GM15510 (cell line): Measurements from ENCODE around the gene PALLD.

Experiments
- POLR2A ChIP-seq: IDR thresholded peaks from 3 replicates; pipeline ENCODE4 v1.6.1; 2011; ENCODE audit warnings: borderline replicate concordance; ENCODE audit not compliant: insufficient read length; ENCODE audit errors: extremely low read depth

The PALLD gene

GRCh38 chr4:168724686-168725411 is 228.0 kb downstream of the PALLD start:
- no peak for TF ChIP-seq POLR2A

DNA sequence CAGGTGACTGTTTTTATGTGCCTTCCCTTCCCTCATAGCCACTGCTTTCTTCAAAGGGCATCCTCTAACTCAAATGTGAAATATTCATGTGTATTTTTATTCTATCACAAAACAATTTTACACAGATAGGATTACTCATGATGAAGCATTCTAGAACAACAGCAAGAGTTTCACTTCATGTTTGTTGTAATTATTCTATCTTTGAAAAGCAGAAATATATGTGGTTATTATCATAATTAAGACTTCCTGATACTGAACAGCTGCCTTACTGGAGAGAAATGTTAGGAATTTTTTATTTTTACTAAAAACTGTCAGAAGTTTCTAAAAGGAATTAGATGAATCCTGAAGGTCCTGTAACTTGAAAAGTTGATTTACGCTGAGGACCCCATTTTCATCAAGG is 229.1 kb downstream of the PALLD start:
- no peak for TF ChIP-seq POLR2A

DNA sequence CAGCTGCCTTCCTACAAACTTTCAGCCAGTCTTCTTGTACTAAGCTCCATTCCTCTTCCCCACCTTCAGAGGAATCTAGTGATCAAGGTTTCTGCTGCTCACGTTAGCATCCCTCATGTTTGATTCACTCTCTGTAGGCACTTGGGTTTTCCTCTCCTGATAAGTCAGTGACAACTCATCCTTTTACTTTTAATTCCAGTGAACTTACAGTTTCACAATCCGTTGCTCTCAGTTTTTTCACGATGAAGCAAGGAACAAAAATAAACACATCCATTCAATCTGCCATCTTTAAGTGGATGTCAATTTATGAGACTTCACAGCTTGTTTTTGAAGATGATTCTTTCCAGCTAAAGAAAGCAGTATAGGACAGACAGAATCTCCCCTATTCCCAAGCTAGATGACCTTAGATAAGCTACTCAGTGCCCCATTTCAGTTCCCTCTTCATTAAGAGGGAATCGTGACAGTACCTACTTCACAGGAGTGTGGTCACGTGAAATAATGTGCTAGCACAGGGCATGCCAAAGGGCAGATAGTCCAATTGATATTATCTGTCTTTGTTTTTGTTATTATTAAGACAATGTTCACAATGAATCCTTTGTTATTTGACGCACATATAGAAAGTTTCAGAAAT is 234.3 kb downstream of the PALLD start:
- TF ChIP-seq POLR2A, result no peak

- no peak for TF ChIP-seq POLR2A
Observed at GRCh38 chr4:168731706-168732414, 235.0 kb downstream of the PALLD start.

DNA sequence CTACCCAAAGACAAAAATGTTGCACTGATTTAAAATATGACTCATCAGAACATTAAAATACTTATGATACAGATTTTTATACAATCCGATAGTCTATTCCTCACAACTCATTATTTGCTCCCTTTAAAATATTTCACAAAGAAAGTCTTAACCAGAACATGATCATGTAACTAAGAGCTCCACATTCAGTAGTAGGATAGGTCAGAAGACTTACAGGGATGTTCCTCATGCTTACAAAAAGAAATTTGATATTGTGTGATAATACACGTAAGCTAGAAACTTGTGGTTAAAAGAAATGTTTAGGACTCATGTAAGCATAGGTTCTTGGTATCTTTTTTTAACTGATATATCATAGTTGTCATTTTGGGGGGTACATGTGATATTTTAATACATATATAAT is 235.9 kb downstream of the PALLD start:
- no peak for TF ChIP-seq POLR2A

DNA sequence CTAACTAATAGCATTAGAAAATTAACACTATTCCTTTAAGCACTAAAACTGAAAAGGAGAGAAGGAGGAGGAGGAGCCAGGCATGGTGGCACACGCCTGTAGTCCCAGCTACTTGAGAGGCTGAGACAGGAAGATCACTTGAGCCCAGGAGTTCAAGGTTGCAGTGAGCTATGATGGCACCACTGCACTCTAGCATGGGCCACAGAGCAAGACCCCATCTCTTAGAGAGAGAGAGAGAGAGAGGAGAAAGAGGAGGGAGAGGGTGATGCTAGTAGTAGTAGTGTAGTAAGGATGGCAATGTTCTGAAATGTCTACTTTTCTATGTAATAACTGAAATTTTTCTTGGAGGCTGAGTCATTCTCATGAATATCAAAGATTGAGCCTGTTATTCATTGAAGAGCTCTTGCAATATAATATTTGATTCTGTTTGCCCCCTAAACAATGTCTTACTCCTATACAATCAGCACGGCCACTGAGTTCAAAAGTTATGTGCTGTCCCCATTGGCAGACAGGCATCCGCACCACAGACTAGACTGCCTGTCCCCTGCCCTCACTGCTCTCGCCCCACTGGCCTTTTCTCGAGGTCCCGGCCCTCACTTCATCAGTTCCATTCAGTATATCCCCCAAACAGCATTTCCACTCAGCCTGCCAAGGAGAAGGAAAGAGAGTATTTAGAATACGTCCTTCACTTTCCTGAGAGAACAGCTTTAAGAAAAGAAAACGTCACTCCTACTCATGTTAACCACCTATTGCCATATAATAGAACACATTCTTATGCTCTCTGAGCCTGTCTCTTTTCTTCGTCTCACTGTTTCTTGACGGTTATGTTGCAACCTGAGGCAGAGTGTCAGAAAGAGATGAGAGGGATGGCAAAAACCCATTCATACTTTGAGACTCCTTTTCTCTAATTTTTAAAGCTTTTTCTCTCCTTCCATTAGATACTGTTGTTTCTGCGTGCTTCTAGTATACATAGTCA is 238.1 kb downstream of the PALLD start:
- TF ChIP-seq POLR2A, result no peak

GRCh38 chr4:168735735-168736134 is 238.9 kb downstream of the PALLD start:
- no peak for TF ChIP-seq POLR2A

- no peak for TF ChIP-seq POLR2A
Observed at GRCh38 chr4:168736860-168737805, 240.3 kb downstream of the PALLD start.

DNA sequence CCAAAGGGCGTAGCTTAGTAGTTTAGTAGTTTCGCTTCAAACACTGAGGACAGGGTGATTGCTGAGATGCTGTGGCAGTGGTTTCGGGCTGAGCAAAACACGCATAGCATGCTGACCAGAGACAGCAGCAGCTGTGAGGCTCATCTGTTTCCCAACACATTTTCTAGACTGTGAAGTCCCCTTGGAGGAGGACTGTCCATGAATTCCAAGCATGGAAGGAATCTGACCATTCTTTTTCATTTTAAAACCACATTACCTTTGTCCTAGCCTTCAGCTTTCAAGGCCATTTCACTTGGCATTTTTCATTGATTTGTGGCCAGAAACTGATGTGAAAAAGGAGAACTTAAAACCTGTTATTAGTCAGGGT is 240.9 kb downstream of the PALLD start:
- no peak for TF ChIP-seq POLR2A

- TF ChIP-seq POLR2A, result no peak
Observed at GRCh38 chr4:168739886-168740285, 243.0 kb downstream of the PALLD start.

GRCh38 chr4:168740691-168741090 is 243.8 kb downstream of the PALLD start:
- TF ChIP-seq POLR2A, result no peak

- no peak for TF ChIP-seq POLR2A
Observed at GRCh38 chr4:168741281-168742173, 244.7 kb downstream of the PALLD start.

DNA sequence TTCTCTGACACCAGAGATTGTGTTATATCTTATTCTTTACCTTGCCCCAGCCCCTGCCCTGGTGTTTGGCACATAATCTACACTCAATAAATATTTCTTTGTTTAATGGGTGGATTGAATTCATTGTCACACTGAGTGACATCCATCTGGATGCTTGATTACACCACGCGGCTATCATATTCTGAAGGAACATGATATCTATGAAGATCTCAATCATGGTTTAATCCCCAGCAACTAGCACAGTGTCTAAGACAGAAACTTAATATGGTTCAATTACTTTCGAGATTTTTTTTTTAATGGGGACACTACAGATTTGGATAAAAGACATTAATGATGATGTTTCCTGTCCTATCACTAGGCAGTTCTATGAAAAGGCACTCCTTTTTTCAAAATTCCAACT is 246.3 kb downstream of the PALLD start:
- TF ChIP-seq POLR2A, result no peak
